NCI-H2196 (cell line): ENCODE results near the gene RDH14.

Source experiments
- DNase-seq: peaks from one replicate; lab custom pipeline; 2025; ENCODE audit not compliant: unreplicated experiment; lab: John Stamatoyannopoulos, UW

RDH14 gene

GRCh38 chr2:18560031-18560796 lies at the start of gene RDH14:
Gene RDH14, minus strand, starts transcription at chr2:18560653. Its CDS starts 81 bp downstream, at chr2:18560572.
- DNase-seq = peak; percentile 89

GRCh38 chr2:18610090-18610489 lies 49.6 kb upstream of the RDH14 start:
- no peak for DNase-seq

GRCh38 chr2:18605115-18605514 lies 44.7 kb upstream of the RDH14 start:
- DNase-seq = no peak

- no peak for DNase-seq
Measured at GRCh38 chr2:18604531-18604885, 44.1 kb upstream of the RDH14 start.

- no peak for DNase-seq
Measured at GRCh38 chr2:18603854-18604530, 43.5 kb upstream of the RDH14 start.

- no peak for DNase-seq
Measured at GRCh38 chr2:18602298-18602697, 41.8 kb upstream of the RDH14 start.

GRCh38 chr2:18600255-18600613 lies 39.8 kb upstream of the RDH14 start:
- no peak for DNase-seq

GRCh38 chr2:18599509-18600254 lies 39.2 kb upstream of the RDH14 start:
- DNase-seq = no peak

- no peak for DNase-seq
Measured at GRCh38 chr2:18598848-18599484, 38.5 kb upstream of the RDH14 start.

GRCh38 chr2:18597618-18598017 lies 37.2 kb upstream of the RDH14 start:
- DNase-seq = peak; percentile 9

GRCh38 chr2:18596993-18597392 lies 36.5 kb upstream of the RDH14 start:
- no peak for DNase-seq

- no peak for DNase-seq
Measured at GRCh38 chr2:18593496-18593895, 33.0 kb upstream of the RDH14 start.

- no peak for DNase-seq
Measured at GRCh38 chr2:18592372-18592771, 31.9 kb upstream of the RDH14 start.

- DNase-seq = no peak
Measured at GRCh38 chr2:18589354-18589753, 28.9 kb upstream of the RDH14 start, which contains the start of gene NT5C1B. Gene NT5C1B, minus strand, starts transcription at chr2:18589569. Its CDS starts 101 bp downstream, at chr2:18589468.

GRCh38 chr2:18588802-18589201 lies 28.3 kb upstream of the RDH14 start:
- DNase-seq = no peak

- no peak for DNase-seq
Measured at GRCh38 chr2:18588049-18588448, 27.6 kb upstream of the RDH14 start.

- DNase-seq = no peak
Measured at GRCh38 chr2:18585526-18585925, 25.1 kb upstream of the RDH14 start.

GRCh38 chr2:18584608-18584954 lies 24.1 kb upstream of the RDH14 start:
- no peak for DNase-seq

GRCh38 chr2:18583905-18584607 lies 23.6 kb upstream of the RDH14 start:
- DNase-seq = no peak

GRCh38 chr2:18580606-18581005 lies 20.2 kb upstream of the RDH14 start:
- no peak for DNase-seq

- DNase-seq = no peak
Measured at GRCh38 chr2:18578033-18578432, 17.6 kb upstream of the RDH14 start.
